ENCODE measurements around the gene PHLDB2.
"Not testable (repeated sequence)": the region's sequence is repeated elsewhere in the genome, so short reads cannot be mapped to it uniquely, and the experiment has no call there.

Gene PHLDB2

DNA sequence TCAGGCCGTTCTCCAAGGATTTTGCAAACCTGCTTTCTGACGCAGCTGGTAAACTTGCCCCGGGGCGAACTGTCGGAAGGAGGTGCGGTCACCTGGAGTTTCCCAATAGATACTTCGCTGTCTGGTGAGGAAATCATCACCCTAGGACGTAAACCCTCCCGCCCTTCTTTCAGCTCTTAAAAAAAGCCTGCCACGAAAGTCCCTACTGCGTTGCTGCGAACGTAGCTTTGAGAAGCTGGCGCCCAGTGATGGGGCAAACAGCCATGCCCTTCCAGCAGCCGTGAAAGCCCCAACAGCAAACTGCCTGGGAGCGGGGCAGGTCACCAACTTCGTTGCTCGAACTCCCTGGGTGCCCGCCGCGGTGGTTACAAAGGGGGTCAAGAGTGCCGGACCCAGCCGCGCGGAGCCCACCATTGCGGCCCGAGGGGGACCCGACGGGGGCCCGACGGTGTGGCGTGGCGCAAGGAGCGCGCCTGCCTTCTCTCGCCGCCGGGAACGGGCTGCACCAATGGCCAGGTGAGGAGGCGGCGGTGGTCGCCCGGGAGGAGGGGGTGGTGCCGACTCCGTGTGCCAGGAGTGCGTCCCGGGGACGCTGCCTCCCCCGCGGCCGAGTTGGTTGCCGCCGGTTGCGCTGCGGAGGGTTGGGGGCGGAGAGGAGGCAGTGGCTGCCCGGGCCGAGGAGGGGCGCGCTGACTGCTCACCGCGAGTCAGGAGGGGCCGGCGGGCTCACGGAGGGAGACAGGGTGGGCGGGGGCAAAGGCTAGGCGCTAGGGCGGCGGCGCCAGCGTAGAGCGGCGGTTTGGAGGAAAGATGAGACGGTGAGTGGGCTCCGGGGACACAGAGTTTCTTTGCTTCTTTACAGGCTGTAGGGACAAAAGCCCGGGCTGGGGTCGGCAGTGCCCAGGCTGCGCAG lies at the start of gene PHLDB2:
TSS of gene PHLDB2 (plus strand) at position 205 of the 913 bp plus-strand sequence. CDS start 24,813 bp downstream, outside the sequence.
- peak; percentile 8 for DNase-seq

GRCh38 chr3:111810909-111811308 lies 48.2 kb upstream of the PHLDB2 start:
- DNase-seq = no peak

DNA sequence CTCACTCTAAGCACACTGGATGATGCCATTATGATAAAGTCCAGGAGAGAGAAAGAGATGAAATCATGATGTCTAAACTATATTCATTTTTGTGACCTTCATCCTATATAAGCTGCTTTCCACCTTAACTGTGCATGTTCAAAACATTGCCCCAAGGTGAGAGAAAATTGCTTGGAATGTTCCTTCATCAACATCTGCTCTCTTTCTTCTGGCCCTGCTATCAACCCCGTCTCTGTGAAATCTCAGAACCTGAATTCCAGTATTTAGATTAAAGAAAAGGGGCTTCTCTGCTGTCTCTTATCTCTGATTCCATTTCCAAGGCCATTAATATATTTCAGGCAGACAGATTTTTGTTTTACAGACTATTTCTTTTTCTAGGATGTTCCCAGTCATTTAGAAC lies 47.3 kb upstream of the PHLDB2 start:
- DNase-seq = no peak

DNA sequence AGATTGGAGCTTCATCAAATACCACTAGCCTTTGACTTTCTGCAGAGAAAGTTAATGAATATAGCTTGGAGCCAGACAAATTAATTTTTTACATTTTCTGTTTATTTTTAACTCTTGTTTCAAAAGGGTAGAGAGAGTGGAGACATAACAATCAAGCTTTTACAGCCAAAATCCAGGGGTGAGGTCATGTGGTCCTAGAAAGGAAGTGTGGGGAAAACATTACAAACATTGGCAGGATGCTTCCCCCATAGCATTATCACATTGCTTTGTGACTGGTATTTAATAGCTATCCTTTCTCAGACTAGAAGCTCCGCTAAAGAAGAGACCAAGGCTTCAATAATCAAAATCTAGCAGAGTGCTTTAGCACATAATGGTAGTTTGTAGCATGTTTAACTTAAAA lies 46.4 kb upstream of the PHLDB2 start:
- no peak for DNase-seq

DNA sequence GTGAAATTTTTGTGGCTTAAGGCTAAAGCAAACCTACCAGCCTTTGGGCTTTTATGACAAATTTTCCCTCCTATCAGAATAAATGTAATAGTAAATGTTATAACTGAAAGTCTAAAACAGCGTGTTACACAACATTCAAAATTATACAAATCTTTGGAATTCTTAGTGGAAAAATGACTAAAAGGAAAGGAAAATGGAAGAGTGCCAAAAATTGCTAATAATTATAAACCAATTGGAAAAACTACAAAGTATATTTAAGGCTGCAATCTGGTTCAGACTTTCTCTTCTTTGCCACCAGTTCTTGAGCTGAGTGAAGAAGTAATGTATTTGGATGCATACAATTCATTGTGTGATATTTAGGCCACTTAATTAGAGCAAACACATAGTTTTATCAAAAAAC lies 45.6 kb upstream of the PHLDB2 start:
- DNase-seq = no peak

DNA sequence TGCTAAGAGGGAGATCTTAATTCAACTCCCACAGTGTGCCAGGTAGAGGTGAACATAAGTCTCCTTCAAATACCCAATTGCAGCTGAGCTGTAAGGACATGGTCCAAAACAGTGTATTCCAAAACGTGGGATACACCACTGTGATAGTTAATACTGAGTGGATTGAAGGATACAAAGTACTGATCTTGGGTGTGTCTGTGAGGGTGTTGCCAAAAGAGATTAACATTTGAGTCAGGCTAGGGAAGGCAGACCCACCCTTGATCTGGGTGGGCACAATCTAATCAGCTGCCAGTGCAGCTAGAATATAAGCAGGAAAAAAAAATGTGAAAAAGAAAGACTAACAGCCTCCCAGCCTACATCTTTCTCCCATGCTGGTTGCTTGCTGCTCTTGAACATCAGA lies 45.1 kb upstream of the PHLDB2 start:
- DNase-seq = no peak

DNA sequence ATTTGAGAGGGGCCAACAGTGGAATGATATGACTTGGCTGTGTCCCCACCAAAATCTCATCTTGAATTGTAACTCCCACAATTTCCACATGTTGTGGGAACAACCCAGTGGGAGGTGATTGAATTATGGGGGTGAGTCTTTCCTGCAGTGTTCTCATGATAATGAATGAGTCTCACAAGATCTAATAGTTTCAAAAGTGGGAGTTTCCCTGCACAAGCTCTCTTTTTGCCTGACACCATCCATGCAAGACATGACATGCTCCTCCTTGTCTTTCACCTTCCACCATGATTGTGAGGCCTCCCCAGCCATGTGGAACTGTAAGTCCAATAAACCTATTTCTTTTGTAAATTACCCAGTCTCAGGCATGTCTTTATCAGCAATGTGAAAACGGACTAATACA lies 42.3 kb upstream of the PHLDB2 start:
- DNase-seq = not testable (repeated sequence)

- DNase-seq = no peak
Observed at GRCh38 chr3:111819927-111820326, 39.1 kb upstream of the PHLDB2 start.

GRCh38 chr3:111820651-111821050 lies 38.4 kb upstream of the PHLDB2 start:
- DNase-seq = no peak

DNA sequence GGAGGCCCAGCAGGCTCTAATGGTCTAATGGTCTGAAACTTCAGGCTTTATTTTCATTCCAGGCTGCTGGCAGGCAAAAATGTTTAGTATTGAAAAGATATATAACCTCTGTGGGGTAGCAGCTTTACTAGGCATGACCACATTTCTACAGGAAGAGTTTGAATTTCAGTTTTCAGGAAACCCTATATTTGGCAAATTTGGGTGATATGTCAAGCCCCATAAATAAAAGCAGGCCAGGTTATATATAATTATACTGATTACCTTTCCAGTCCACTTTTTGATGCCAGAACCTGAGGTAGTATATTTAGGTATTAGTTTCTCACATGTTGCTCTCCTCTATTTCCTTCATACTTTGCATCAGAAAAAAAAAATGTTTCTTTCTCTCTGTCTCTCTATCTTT lies 37.2 kb upstream of the PHLDB2 start:
- DNase-seq = no peak

GRCh38 chr3:111822804-111823203 lies 36.3 kb upstream of the PHLDB2 start:
- DNase-seq = no peak

DNA sequence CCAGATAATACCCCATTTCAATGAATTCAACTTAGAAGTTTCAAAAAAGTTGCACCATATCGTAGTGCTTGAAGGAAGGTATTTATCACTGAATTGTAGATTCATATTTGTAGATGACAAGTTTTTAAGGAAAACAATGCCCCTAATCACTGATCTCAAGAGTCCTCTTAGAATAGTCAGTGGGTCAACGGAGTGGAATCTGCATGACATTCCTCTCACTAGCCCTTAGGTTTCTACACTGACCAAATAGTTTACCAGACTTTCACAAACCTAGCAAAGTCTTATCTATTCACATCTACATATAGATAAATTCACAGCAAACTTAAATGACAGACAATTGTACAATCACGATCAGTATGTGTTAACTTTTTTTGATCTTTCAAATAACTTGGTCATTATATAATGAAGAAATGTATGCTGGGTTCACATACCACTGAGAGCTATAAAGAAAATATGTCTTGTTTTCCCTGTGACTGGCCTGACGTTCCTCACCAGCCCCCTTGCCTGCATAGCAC lies 35.7 kb upstream of the PHLDB2 start:
- no peak for DNase-seq

- DNase-seq = no peak
Observed at GRCh38 chr3:111824351-111824750, 34.7 kb upstream of the PHLDB2 start.

DNA sequence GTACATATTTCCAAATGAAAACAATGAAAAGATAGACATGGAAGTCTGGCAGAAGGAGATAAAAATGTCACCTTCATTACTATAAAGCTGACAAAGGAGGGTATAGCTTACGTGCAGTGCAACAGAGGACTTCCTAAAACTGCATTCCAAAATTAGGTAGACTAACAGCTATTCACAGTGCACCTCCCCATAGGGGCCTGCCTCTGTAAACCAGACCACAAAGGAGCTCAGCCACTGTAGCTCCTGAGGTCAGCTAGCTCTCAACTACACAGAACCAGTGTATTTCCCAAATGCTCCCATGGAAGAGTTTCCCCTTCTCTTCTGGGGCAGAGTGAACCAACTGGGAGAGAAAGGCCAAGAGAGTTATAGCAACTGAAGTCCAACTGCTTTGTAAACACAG lies 31.2 kb upstream of the PHLDB2 start:
- no peak for DNase-seq

DNA sequence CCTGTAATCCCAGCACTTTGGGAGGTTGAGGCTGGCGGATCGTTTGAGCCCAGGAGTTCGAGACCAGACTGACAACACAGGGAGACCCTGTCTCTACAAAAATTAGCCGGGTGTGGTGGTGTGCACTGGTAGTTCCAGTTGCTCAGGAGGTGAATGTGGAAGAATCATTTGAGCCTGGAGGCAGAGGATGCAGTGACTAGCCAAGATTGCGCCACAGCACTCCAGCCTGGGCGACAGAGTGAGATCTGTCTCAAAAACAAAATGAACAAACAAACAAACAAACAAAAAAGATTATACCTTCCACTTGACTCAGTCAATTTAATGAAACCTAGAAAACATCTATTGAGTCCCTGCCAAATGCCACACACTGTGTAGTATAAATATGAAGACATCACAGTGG lies 30.5 kb upstream of the PHLDB2 start:
- DNase-seq = no peak

DNA sequence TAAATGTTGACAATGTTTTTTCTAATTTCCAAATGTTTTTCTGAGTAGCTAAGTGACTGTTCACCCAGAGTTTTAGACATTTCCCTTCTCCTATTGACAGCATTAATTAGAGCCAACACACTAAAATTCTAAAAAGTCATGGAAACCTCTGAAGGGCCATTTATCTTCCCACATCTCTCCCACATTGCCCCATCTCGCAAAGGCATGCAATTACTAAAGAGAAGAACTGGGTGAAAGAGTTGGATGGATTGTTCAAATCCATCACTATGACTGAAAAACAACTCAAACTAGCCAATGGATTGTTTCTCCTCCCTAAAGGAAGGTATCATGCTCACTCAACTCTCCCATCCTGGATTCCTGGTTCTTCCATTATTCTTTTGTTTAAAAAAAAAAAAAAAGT lies 30.0 kb upstream of the PHLDB2 start:
- no peak for DNase-seq

GRCh38 chr3:111831840-111832239 lies 27.2 kb upstream of the PHLDB2 start:
- DNase-seq = no peak

- no peak for DNase-seq
Observed at GRCh38 chr3:111837112-111837511, 22.0 kb upstream of the PHLDB2 start.

- no peak for DNase-seq
Observed at GRCh38 chr3:111838133-111838532, 20.9 kb upstream of the PHLDB2 start.

- DNase-seq = no peak
Observed at GRCh38 chr3:111846039-111846438, 13.0 kb upstream of the PHLDB2 start.

DNA sequence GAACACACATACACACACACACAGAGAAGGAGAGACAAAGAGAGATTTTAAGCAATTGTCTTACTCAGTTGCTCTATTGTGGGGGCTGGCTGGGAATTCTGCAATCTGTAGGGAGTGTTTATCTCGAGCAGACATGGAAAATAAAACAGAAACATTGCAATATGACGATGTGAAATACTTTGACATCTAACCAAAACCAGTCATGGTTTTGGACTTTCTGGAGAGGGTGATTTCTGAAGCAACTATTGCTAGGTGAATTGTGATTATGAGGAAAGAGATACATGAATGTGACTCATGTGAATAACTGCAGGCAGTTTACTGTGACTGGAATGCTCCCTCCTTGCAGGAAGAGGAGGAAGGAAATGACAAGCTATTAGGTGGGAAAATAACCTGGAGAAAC lies 12.3 kb upstream of the PHLDB2 start:
- no peak for DNase-seq

GRCh38 chr3:111848283-111848682 lies 10.8 kb upstream of the PHLDB2 start:
- no peak for DNase-seq

- no peak for DNase-seq
Observed at GRCh38 chr3:111848778-111849177, 10.3 kb upstream of the PHLDB2 start.

- DNase-seq = no peak
Observed at GRCh38 chr3:111850537-111850936, 8.5 kb upstream of the PHLDB2 start.

GRCh38 chr3:111851511-111851954 lies 7.5 kb upstream of the PHLDB2 start:
- DNase-seq = no peak
